HUES64 (cell line): Measurements from ENCODE around the gene MAGEC1. TPM values are rescaled to one million over a fixed set of nuclear protein-coding genes. Genes with fewer than 3 reads are reported as not detected.
"Not testable (repeated sequence)": the region's sequence is repeated elsewhere in the genome, so short reads cannot be mapped to it uniquely, and the experiment has no call there.

Source experiments
- H3K27ac ChIP-seq: 2 replicates; pipeline ENCODE4 v1.7.0; 2013; ENCODE audit warnings: low read depth, low read length, inconsistent platforms
- H3K27me3 ChIP-seq: 2 replicates; pipeline ENCODE4 v1.6.1; 2013; ENCODE audit warnings: mild to moderate bottlenecking, low read length; ENCODE audit not compliant: insufficient read depth
- H3K36me3 ChIP-seq: 2 replicates; pipeline ENCODE4 v1.6.1; 2013; ENCODE audit warnings: mild to moderate bottlenecking, low read length; ENCODE audit not compliant: insufficient read depth
- H3K4me1 ChIP-seq: 2 replicates; pipeline ENCODE4 v1.6.1; 2013; ENCODE audit warnings: mild to moderate bottlenecking, low read length, moderate library complexity; ENCODE audit not compliant: insufficient read depth
- H3K4me3 ChIP-seq: 2 replicates; pipeline ENCODE4 v1.5.1; 2013; ENCODE audit warnings: mild to moderate bottlenecking, low read length, moderate library complexity
- H3K9ac ChIP-seq: 2 replicates; pipeline ENCODE4 v1.6.1; 2013; ENCODE audit warnings: mild to moderate bottlenecking, low read depth, low read length
- H3K9me3 ChIP-seq: 2 replicates; pipeline ENCODE4 v1.6.1; 2013; ENCODE audit warnings: low read depth, low read length; ENCODE audit not compliant: insufficient read depth
- whole genome bisulfite sequencing: fragments of 150-250, 120-280 bp; methylation state at CpG from one replicate; pipeline ENCODE4 v1.1.7; 2013; ENCODE audit warnings: missing lambda C conversion rate; 5-methylcytosine and 5-hydroxymethylcytosine counted together
- polyA plus RNA-seq, 2 experiments: library from polyadenylated mRNA; stranded (reverse); fragments of 50-300 nt; gene quantifications; one replicate each; pipeline ENCODE4 v1.2.3, GENCODE V29; 2013

Gene MAGEC1, protein sequence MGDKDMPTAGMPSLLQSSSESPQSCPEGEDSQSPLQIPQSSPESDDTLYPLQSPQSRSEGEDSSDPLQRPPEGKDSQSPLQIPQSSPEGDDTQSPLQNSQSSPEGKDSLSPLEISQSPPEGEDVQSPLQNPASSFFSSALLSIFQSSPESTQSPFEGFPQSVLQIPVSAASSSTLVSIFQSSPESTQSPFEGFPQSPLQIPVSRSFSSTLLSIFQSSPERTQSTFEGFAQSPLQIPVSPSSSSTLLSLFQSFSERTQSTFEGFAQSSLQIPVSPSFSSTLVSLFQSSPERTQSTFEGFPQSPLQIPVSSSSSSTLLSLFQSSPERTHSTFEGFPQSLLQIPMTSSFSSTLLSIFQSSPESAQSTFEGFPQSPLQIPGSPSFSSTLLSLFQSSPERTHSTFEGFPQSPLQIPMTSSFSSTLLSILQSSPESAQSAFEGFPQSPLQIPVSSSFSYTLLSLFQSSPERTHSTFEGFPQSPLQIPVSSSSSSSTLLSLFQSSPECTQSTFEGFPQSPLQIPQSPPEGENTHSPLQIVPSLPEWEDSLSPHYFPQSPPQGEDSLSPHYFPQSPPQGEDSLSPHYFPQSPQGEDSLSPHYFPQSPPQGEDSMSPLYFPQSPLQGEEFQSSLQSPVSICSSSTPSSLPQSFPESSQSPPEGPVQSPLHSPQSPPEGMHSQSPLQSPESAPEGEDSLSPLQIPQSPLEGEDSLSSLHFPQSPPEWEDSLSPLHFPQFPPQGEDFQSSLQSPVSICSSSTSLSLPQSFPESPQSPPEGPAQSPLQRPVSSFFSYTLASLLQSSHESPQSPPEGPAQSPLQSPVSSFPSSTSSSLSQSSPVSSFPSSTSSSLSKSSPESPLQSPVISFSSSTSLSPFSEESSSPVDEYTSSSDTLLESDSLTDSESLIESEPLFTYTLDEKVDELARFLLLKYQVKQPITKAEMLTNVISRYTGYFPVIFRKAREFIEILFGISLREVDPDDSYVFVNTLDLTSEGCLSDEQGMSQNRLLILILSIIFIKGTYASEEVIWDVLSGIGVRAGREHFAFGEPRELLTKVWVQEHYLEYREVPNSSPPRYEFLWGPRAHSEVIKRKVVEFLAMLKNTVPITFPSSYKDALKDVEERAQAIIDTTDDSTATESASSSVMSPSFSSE
- not detected for polyA plus RNA-seq (2013, experiment 1 of 2)
- polyA plus RNA-seq (2013, experiment 2 of 2) = not detected

DNA sequence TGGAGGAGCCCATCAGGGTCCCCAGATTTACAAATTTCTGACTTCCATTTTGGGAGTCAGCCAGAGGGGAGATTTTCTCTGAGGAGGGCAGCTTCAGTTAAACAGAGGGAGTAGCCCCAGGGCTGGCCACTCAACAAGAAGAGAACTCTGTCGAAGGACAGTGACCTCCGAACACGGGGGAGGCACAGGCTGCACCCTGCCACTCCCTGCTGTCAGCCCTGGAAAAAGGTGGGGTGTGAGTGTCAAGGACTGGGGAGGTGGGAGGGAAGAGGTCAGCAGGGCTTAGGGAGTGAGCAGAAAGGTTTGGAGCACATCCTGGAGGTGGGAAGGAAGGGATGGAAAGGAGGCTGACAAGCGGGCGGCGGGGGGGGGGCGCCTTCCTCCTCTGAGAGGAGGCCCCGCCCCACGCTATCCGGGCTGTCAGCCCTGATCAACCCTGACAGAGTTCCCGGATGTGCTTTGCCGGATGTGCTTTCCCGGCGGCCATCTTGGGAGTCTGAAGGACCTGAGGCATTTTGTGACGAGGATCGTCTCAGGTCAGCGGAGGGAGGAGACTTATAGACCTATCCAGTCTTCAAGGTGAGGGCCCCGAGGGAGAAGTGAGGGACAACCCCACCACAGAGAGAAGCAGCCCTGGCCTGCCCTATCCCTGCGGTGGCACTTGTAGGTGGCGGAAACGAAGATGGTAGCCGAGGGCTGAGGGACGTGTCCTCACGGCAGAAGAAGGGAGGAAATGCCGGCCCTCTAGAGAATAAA, at the start of gene MAGEC1:
MAGEC1 (plus strand) TSS at position 495 of the 756 bp plus-strand sequence. CDS start 1,179 bp downstream, outside the sequence.
- Histone ChIP-seq H3K36me3 (no peaks in the 10 kb centered on the region), H3K27me3 (no peaks in the 10 kb centered on the region), H3K9ac (no peak within 1 kb of the TSS), H3K27ac (no peak within 1 kb of the TSS), H3K4me3 (no peak within 1 kb of the TSS), H3K9me3 (no peaks in the 10 kb centered on the region), H3K4me1 (no peaks in the 10 kb centered on the region)
- WGBS = 99% methylated on average over 22 of the region's 25 CpGs

DNA sequence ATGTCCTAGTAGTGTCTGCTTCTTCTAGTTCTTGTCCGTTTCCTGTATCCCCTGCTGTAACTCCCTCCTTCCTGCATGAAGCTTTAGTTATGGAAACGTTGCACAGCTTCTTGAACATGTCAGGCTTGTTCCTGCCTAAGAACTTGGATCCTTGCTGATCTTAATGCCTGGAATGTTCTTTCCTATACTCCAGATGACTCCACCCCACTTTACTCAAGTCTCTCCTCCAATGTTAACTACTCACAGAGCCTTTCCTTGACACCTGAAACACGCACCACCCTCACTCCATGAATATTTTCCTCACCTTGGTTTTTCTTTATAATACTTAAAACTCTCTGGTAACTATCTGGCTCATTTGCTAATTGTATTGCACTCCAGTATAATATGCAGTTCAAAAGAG, 46.2 kb upstream of the MAGEC1 start:
- H3K27me3 ChIP-seq = no peaks in the 10 kb centered on the region
- 86% methylated on average over 3 of the region's 3 CpGs for WGBS
- H3K27ac ChIP-seq = no peak overlapping the region
- no peaks in the 10 kb centered on the region for H3K4me1 ChIP-seq
- no peak overlapping the region for H3K9ac ChIP-seq
- no peak overlapping the region for H3K4me3 ChIP-seq
- H3K36me3 ChIP-seq = no peaks in the 10 kb centered on the region
- H3K9me3 ChIP-seq = no peaks in the 10 kb centered on the region

- Histone ChIP-seq H3K27me3 (no peaks in the 10 kb centered on the region), H3K9ac (no peak overlapping the region), H3K4me3 (no peak overlapping the region), H3K36me3 (no peaks in the 10 kb centered on the region), H3K4me1 (no peaks in the 10 kb centered on the region), H3K9me3 (no peaks in the 10 kb centered on the region), H3K27ac (no peak overlapping the region)
- 82% methylated on average over 5 of the region's 5 CpGs for WGBS
These were observed 24.1 kb upstream of the MAGEC1 start for GRCh38 chrX:141879616-141880015.

GRCh38 chrX:141888811-141889210, 14.9 kb upstream of the MAGEC1 start:
- not testable (repeated sequence) for H3K36me3 ChIP-seq, H3K27ac ChIP-seq, H3K4me1 ChIP-seq, H3K27me3 ChIP-seq, H3K9me3 ChIP-seq, H3K9ac ChIP-seq, H3K4me3 ChIP-seq
- WGBS = 92% methylated on average over 5 of the region's 5 CpGs

GRCh38 chrX:141894733-141895132, 9.0 kb upstream of the MAGEC1 start:
- 91% methylated on average over 7 of the region's 7 CpGs for WGBS
- no peaks in the 10 kb centered on the region for H3K4me1 ChIP-seq
- no peak overlapping the region for H3K9ac ChIP-seq
- H3K9me3 ChIP-seq = no peaks in the 10 kb centered on the region
- H3K27me3 ChIP-seq = no peaks in the 10 kb centered on the region
- no peak overlapping the region for H3K4me3 ChIP-seq
- no peak overlapping the region for H3K27ac ChIP-seq
- no peaks in the 10 kb centered on the region for H3K36me3 ChIP-seq

GRCh38 chrX:141897690-141898089, 6.0 kb upstream of the MAGEC1 start:
- WGBS = 90% methylated on average over 1 of the region's 2 CpGs
- no peak overlapping the region for H3K27ac ChIP-seq
- no peaks in the 10 kb centered on the region for H3K36me3 ChIP-seq
- no peaks in the 10 kb centered on the region for H3K9me3 ChIP-seq
- no peak overlapping the region for H3K4me3 ChIP-seq
- H3K27me3 ChIP-seq = no peaks in the 10 kb centered on the region
- H3K9ac ChIP-seq = no peak overlapping the region
- no peaks in the 10 kb centered on the region for H3K4me1 ChIP-seq

DNA sequence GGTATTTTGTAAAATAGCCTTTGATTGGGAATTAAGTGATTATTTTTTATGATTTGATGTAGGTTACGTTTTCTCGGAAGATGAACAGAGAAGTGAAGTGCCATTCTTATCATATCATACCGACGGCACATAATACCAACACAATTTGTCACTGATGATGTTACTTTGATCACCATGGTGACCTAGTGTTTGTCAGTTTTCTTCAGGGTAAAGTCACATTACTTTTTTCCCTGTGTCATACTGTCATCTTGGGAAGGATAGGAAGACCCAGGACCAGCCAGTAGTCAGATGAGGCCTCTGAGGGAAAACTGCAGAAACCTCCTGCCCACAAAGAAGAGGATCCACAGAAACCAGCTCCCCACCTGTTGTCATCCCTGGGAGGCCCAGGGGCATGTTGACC, 1.3 kb upstream of the MAGEC1 start:
- Histone ChIP-seq H3K9ac (no peak overlapping the region), H3K27ac (no peak overlapping the region), H3K36me3 (no peaks in the 10 kb centered on the region), H3K9me3 (no peaks in the 10 kb centered on the region), H3K4me1 (no peaks in the 10 kb centered on the region), H3K27me3 (no peaks in the 10 kb centered on the region), H3K4me3 (no peak overlapping the region)
- WGBS = no CpG with 5 or more reads among the region's 4 CpGs

- Histone ChIP-seq H3K4me3 (no peak overlapping the region), H3K36me3 (no peaks in the 10 kb centered on the region), H3K9ac (no peak overlapping the region), H3K4me1 (no peaks in the 10 kb centered on the region), H3K27me3 (no peaks in the 10 kb centered on the region), H3K27ac (no peak overlapping the region), H3K9me3 (no peaks in the 10 kb centered on the region)
- 95% methylated on average over 3 of the region's 6 CpGs for WGBS
These were observed 568 bp downstream of the MAGEC1 start for GRCh38 chrX:141904262-141904661.

DNA sequence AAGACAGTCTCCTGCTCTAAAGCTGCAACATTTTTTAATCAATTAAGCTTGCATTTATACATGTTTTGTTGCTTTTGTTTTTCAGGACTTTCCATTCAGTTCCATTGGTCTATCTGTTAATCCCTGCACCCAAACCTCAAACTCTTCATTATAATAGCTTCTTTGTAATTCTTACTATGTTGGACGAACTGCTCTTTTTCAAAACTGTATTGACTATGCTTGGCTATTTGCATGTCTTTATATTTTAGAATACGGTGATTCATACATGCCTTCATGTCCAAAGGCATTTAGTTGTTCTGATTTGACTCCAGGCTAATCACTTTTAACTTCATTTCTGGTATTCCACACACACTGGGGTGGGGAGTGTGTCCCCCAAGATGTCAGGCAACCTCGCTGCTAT, 14.1 kb downstream of the MAGEC1 start:
- no peaks in the 10 kb centered on the region for H3K27me3 ChIP-seq
- no peaks in the 10 kb centered on the region for H3K4me1 ChIP-seq
- no peak overlapping the region for H3K4me3 ChIP-seq
- H3K9me3 ChIP-seq = no peaks in the 10 kb centered on the region
- no peak overlapping the region for H3K27ac ChIP-seq
- H3K36me3 ChIP-seq = no peaks in the 10 kb centered on the region
- H3K9ac ChIP-seq = no peak overlapping the region
- 90% methylated on average over 1 of the region's 3 CpGs for WGBS

- Histone ChIP-seq H3K4me1 (no peaks in the 10 kb centered on the region), H3K9me3 (no peaks in the 10 kb centered on the region), H3K36me3 (no peaks in the 10 kb centered on the region), H3K9ac (no peak overlapping the region), H3K27ac (no peak overlapping the region), H3K4me3 (no peak overlapping the region), H3K27me3 (no peaks in the 10 kb centered on the region)
- 100% methylated on average over 2 of the region's 2 CpGs for WGBS
These were observed 20.6 kb downstream of the MAGEC1 start for GRCh38 chrX:141924293-141924692.
